Measurements from ENCODE around the gene OR13J1. TPM values are rescaled to one million over a fixed set of nuclear protein-coding genes. Genes with fewer than 3 reads are reported as not detected.
"Not testable (repeated sequence)": the region's sequence is repeated elsewhere in the genome, so short reads cannot be mapped to it uniquely, and the experiment has no call there.

OR13J1 gene, protein sequence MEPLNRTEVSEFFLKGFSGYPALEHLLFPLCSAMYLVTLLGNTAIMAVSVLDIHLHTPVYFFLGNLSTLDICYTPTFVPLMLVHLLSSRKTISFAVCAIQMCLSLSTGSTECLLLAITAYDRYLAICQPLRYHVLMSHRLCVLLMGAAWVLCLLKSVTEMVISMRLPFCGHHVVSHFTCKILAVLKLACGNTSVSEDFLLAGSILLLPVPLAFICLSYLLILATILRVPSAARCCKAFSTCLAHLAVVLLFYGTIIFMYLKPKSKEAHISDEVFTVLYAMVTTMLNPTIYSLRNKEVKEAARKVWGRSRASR
- not detected for total RNA-seq

GRCh38 chr9:35870351-35870923, at the start of gene OR13J1:
TSS of gene OR13J1 (minus strand) at chr9:35870401. CDS start at chr9:35870401, 0 bp downstream.
- ATAC-seq: no peak

DNA sequence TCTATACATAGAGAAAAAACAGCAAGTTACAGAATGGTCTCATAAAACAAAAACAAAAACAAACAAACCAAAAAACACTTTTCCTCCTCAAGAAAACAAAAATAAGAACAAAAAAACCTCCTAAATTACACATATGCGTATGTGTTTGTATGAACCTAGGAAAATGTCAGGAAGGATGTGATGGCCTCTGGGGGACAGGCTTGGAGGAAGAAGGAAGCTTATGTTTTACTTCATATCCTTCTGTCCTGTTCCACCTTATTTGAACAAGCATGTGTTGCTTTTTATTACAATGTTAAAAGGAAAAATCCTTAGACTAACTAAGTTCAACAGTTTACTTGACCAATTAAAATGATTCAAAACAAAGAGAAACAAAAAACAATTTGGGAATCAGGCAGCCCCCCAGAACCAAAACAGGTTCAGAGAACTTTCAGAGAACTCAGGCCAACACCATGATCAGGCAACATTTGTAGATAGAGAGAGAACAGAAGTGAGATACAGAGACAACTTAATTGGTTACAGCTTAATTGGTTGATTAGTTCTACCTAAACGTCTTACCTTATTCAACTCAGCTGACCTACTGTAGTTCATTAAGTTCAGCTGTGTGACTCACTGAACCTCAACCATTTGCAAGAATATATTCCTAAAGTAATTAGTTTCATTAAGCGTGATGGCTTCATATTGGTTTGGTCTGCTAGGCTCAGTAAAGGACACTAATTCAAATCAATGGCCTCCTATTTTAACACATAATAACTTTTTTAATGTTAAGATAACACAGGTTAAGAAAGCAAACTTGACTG, 49.2 kb upstream of the OR13J1 start:
- no peak for ATAC-seq

GRCh38 chr9:35918780-35919179, 48.6 kb upstream of the OR13J1 start:
- ATAC-seq: no peak

DNA sequence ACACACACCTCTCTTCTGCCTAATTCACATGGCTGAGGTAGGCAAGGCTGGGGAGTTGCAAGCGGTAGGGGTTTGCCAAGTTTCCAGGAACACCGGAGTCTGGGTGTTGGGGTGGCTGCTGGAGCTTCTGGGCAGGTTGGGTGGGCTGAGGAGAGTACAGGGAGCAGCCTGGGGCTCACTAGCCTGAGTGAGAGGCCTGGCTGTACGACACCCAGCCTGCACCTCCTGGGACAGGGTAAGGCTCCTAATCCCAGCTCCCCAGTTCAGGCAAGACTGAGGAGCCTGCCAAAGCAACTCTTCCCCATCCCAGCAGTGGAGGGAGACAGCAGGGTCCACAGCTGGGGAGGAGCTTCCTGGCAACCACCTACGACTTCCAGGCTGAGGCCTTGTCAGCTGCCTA, 47.1 kb upstream of the OR13J1 start:
- no peak for ATAC-seq

DNA sequence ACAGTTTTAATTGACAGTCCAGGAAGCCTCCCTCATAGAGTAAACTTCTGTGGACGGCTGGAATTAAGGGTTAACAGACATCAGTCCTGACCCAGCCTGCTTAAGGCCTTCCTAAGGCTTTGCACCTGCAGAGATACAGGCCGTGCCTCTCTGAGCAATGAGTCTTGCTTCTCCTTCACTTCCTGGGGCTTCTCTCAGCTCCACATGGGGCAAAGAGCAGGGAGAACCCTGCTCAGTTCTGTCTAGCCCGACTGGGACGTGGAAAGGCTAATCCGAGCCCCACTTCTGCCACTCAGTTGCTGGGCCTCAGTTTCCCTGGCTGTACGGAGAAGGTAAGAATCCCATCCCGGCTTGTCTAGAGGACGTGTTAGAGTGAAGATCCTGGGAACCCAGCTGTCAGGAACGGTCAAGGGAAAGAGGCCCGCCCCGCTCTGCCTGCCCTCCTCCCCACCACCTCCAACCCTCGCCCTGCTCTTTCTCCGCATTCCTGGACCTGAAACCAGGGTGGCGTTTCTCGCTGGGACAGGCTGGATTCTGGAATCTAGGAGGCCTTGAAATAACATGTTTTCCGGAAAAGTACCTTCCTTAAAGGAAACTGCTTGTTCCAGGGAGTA, 45.6 kb upstream of the OR13J1 start:
- ATAC-seq: no peak

DNA sequence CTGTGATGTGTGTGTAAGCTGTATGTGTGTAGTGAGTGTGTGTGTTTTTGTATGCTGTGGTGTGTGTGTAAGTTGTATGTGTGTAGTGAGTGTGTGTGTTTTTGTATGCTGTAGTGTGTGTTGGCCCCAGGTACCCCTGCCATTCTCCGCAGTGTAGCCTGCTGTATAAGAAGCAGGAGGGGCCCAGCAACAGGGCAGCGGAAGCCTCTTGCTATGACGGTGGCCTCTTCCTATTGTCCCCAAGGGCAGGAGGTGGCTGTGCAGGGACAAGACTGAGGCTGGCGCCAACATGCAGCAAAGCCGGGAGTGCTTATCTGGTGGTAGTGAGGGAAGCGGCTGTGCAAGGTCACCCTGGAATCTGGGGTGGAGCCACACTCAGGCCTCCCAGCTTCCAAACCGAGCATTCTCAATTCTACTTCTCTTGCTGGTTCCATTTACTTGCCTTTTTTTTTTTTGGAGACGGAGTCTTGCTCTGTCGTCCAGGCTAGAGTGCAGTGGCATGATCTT, 44.2 kb upstream of the OR13J1 start:
- peak; percentile 65 for ATAC-seq

- not testable (repeated sequence) for ATAC-seq
Measured at GRCh38 chr9:35913429-35913828, 43.2 kb upstream of the OR13J1 start.

DNA sequence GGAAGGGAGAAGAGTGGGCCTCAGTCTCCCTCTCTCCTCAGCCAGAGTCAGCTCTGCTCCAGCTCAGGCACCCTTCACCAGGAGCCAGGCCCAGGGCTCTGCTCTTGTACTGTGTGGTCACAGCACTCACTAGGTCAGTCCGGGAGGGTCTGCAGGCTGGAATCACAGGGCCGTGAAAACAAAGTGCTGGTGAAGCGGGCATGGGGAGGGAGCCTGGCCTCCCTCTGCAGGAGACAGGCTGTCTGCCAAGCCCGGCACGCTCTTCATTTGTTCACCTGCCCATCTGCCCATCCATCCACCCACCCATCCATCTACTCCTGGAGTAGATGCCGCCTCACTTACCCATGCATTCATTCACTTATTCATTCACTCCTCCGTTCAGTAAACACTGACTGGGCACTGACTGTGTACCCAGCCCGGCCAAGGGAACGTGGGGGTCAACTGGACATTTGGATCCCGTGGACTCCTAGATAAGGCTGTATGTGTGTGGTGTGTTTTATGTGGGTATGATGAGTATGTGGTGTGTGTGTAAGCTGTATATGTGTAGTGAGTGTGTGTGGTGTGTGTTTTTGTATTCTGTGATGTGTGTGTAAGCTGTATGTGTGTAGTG, 42.7 kb upstream of the OR13J1 start:
- no peak for ATAC-seq

DNA sequence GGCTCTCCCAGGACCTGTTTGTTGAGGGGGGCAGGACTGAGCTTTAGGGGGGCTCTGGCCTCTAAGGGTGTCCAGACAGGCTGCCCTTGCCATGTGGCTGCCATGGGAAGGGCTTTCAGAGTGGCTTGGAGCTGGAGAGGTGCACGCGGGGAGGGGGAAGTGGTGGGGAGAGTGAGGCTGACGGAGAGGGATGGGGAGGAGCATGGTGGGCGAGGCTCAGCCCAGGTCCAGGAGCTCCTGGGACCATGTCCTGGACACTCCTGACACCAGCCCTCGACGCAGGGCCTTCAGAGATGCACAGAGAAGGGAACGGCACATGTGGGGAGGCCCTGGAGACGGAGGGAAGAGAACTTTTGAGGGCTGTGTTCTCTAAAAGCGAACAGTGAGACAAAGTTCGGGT, 41.5 kb upstream of the OR13J1 start:
- ATAC-seq: no peak

DNA sequence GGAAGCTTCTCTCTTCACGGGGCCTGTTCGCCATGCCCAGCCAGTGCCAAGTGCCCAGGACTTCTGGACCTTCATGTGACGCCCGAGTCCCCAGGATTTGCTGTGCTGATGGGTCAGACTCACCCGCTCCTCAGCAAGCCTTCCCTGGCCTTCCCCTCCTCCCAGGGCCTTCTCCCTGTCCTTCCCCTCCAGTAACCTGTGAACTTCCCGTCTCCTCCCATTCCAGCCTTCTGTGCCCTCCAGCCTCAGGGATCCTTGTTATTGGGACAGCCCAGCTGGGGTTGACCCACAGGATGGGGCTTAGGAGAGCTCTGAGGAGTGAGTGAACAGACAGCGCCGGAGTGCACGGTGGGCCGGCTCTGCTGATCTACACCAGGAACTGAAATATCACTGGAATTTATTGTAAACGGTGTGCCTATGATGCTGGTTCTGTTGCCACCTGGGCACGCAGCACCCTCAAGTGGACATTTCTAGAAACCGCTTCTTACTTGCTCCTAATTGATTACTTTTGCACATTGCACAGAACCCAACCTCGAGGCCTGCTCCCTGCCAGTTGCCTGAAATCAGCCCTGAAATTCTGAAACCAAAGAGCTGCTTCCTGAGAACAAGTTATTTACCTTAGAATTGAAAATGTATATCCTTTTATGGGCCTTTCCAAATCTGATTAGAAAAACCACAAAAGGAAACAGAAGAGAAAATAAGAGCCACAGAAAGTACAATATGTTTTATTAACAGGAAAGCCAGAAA, 40.6 kb upstream of the OR13J1 start:
- no peak for ATAC-seq

GRCh38 chr9:35909687-35910612, 39.7 kb upstream of the OR13J1 start:
- no peak for ATAC-seq

DNA sequence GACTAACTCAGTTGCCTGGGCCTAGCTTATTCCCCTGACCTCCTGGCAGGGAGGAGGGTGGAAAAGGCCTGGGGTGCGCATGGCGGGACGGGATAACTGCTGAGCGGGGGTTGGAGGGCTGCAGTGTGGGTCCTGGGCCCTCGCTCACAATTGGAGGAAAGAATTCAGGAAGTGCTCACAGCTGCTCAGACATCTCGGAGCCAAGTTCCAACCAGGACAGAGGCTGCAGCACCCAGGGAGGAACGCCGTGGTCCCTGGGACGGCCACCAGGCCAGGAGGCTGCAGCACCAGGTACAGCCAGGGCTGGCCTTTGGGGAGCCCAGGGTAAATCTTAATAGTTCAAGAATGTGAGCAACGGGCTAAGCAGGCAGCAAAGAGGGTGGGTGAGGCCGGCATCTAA, 39.1 kb upstream of the OR13J1 start, which contains the start of gene SPAAR:
TSS of gene SPAAR (plus strand) at position 217 of the 400 bp plus-strand sequence. CDS start 974 bp downstream, outside the sequence.
- no peak for ATAC-seq

GRCh38 chr9:35908504-35909125, 38.4 kb upstream of the OR13J1 start:
- no peak for ATAC-seq

DNA sequence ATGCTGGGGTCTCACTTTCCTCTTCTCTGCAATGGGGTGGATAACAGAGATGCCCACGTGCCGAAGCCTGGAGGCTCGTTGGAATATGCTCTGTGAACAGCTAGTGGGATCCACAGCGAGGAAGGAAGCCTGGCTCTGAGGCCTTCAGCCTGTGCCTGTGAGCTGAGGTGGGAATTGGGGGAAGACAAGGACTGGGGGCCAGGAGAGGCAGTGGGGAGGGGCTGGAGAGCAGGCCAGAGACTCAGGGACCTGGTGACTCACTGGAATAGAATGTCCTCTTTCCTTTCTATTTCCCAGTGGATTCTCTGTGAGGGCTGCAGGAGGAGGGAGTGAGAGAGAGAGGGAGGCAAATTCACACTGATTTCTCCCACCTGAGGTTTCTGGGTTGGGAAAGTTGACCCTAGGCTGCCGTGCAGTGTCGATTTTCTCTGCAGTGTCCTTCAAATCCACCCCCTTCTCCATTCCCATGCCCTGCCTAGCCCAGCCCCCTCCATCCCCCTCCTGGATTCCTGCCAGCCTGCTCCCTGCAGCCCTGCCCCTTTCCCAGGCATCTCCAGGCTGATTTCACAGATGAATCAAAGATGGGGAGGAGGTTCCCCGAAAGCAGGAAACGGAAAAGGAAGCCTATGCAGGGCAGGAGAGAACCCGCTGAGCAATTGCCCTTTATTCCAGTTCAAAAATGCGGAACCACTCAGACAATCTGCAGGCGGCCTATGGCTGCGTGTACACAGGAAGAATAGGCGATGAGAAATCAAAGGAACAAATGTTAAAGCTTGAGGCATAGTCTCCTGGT, 37.7 kb upstream of the OR13J1 start:
- ATAC-seq: peak; percentile 39

GRCh38 chr9:35906923-35907699, 36.9 kb upstream of the OR13J1 start:
- no peak for ATAC-seq

DNA sequence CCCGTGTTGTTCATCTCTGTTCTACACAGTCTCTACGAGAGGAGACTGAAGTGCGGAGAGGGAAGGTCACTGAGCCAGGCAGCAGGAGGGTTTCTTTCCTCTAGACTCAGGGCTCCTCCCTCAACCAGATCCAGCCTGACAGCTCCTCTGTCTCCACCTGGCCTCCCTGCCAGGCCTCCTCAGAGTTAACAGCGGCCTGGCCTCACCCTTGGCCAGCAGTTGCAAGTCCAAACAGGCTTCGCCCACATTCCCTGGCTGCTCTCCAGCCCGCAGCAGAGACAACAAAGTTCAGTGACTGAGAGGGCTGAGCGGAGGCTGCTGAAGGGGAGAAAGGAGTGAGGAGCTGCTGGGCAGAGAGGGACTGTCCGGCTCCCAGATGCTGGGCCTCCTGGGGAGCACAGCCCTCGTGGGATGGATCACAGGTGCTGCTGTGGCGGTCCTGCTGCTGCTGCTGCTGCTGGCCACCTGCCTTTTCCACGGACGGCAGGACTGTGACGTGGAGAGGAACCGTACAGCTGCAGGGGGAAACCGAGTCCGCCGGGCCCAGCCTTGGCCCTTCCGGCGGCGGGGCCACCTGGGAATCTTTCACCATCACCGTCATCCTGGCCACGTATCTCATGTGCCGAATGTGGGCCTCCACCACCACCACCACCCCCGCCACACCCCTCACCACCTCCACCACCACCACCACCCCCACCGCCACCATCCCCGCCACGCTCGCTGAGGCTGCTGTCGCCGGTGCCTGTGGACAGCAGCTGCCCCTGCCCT, 35.9 kb upstream of the OR13J1 start, which contains the start of gene HRCT1:
TSS of gene HRCT1 (plus strand) at position 291 of the 768 bp plus-strand sequence. CDS start at position 377, 86 bp downstream.
- peak; percentile 60 for ATAC-seq

DNA sequence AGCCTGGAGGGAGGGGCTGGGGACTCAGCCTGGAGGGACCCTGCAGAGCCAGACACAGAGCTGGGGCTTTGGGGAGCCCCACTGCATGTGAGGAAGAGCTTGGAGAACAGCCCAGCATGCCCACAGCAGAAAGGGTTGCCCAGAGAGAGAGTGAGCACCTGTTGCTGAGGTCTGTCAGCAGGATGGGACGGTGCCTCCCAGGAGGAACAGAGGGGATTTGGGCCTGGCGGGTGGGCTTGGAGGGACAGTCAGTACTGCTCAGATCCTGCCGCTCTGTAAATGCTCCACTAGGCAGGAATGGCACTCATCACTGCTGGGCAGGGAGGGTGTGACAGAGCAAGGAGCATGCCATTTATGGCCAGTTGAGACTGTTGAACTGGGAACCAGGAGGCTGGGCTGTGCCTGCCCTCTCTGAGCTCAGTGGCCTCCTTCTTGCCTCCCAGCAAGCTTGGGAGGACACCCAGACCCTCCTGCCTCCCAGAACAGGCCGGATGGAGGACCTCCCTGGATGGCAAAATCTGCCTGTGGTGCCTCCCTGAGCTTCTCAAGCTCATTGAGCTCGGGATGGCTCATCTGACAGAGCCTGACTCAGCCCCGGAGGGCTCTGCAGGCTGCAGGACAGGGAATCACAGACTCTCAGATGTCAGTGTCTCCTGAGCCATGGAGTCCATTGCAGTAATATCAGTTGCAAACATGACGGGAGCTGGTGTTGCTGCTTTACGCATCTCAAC, 35.0 kb upstream of the OR13J1 start:
- no peak for ATAC-seq
